H1 (cell line): ENCODE data around the gene CPSF7. TPM values are rescaled to one million over a fixed set of nuclear protein-coding genes. Genes with fewer than 3 reads are reported as not detected.

ENCODE experiments used
- CTCF ChIA-PET: fragments of 300-600 bp; sonication (Branson Sonifier 250); formaldehyde crosslinking; loops from one replicate; lab custom pipeline; 2021; ENCODE audit not compliant: partially characterized antibody; lab: Charles Lee
- POLR2A ChIA-PET: fragments of 300-600 bp; sonication (Branson Sonifier 250); formaldehyde crosslinking; loops from one replicate; lab custom pipeline; 2021; ENCODE audit warnings: inconsistent platforms; ENCODE audit not compliant: partially characterized antibody; lab: Charles Lee
- DNase-seq, 2 experiments: peaks; one replicate each; pipeline versions ENCODE4 v3.0.0 to v3.0.0-alpha.2; 2010 to 2022; ENCODE audit warnings: low spot score in 2 of 2, low read depth in 1 of 2, mixed read lengths in 1 of 2
- FAIRE-seq: peaks from 2 replicates; lab custom pipeline; 2011; peaks lifted over from hg19 to GRCh38; lab: Jason Lieb, UNC
- H2AFZ ChIP-seq: 2 replicates; pipeline ENCODE4 v1.8.1; 2012; ENCODE audit warnings: low read length, inconsistent platforms
- H2AK5ac ChIP-seq: 2 replicates; pipeline ENCODE4 v1.6.1; 2013; ENCODE audit warnings: low read depth, low read length
- H2BK120ac ChIP-seq: replicated peaks from 2 replicates; pipeline ENCODE3; 2013; ENCODE audit warnings: low read depth, low read length, inconsistent platforms
- H2BK12ac ChIP-seq: 2 replicates; pipeline ENCODE4 v1.6.1; 2013; ENCODE audit warnings: low read depth, low read length
- H2BK15ac ChIP-seq: 2 replicates; pipeline ENCODE4 v1.6.1; 2013; ENCODE audit warnings: low read length
- H2BK20ac ChIP-seq: 2 replicates; pipeline ENCODE4 v1.6.1; 2013; ENCODE audit warnings: low read length
- H2BK5ac ChIP-seq: 2 replicates; pipeline ENCODE4 v1.6.1; 2013; ENCODE audit warnings: low read depth, low read length
- H3K14ac ChIP-seq: 2 replicates; pipeline ENCODE4 v1.6.1; 2013; ENCODE audit warnings: inconsistent platforms; ENCODE audit not compliant: insufficient read length
- H3K18ac ChIP-seq: 2 replicates; pipeline ENCODE4 v1.6.1; 2013; ENCODE audit warnings: low read length; ENCODE audit errors: extremely low read depth
- H3K23ac ChIP-seq: 2 replicates; pipeline ENCODE4 v1.6.1; 2013; ENCODE audit warnings: inconsistent platforms; ENCODE audit not compliant: insufficient read length
- H3K23me2 ChIP-seq: 2 replicates; pipeline ENCODE4 v1.6.1; 2013; ENCODE audit warnings: low read depth, low read length
- H3K27ac ChIP-seq: 2 replicates; pipeline ENCODE4 v1.6.1; 2011; ENCODE audit warnings: low read depth, low read length, inconsistent platforms
- H3K27me3 ChIP-seq, 4 experiments: replicated peaks in 1 of 4; 1 replicate in 1 of 4; 2 replicates in 3 of 4; pipeline versions ENCODE4 v1.6.1 to v1.8.1; 2011 to 2013; ENCODE audit warnings: low read length in 3 of 4, mild to moderate bottlenecking in 3 of 4, inconsistent platforms in 2 of 4, mixed read lengths in 2 of 4, moderate library complexity in 1 of 4; ENCODE audit not compliant: control insufficient read depth in 3 of 4, insufficient read depth in 3 of 4; ENCODE audit errors: extremely low read depth in 1 of 4
- H3K36me3 ChIP-seq, 4 experiments: 2 replicates each; pipeline versions ENCODE4 v1.6.1 to v1.8.1; 2011 to 2013; ENCODE audit warnings: mild to moderate bottlenecking in 4 of 4, low read length in 3 of 4, moderate library complexity in 2 of 4, control low read depth in 1 of 4, inconsistent platforms in 1 of 4; ENCODE audit not compliant: insufficient read depth in 4 of 4, control insufficient read depth in 2 of 4
- H3K4ac ChIP-seq: replicated peaks from 2 replicates; pipeline ENCODE3; 2013; ENCODE audit warnings: low read length, low read depth, mixed read lengths, inconsistent platforms; ENCODE audit not compliant: insufficient read length
- H3K4me1 ChIP-seq, 4 experiments: replicated peaks in 1 of 4; 1 replicate in 1 of 4; 2 replicates in 3 of 4; pipeline versions ENCODE4 v1.6.1 to v1.8.1; 2011 to 2013; ENCODE audit warnings: low read length in 3 of 4, inconsistent platforms in 2 of 4, mixed read lengths in 1 of 4; ENCODE audit not compliant: insufficient read depth in 4 of 4, control insufficient read depth in 3 of 4
- H3K4me2 ChIP-seq, 2 experiments: 2 replicates each; pipeline versions ENCODE4 v1.6.1 to v1.8.1; 2011 to 2013; ENCODE audit warnings: low read depth in 2 of 2, low read length in 2 of 2, control low read depth in 1 of 2, inconsistent platforms in 1 of 2, mild to moderate bottlenecking in 1 of 2; ENCODE audit not compliant: insufficient read depth in 1 of 2
- H3K4me3 ChIP-seq, 4 experiments: fragments of 200-600, 300-600 bp in 1 of 4; sonication (generic), shearing (Covaris generic), sonication (Bioruptor Twin) in 1 of 4; 2 replicates each; pipeline versions ENCODE4 v1.5.1 to v1.8.1; 2011 to 2016; ENCODE audit warnings: low read length in 4 of 4, low read depth in 3 of 4, control low read depth in 2 of 4, inconsistent platforms in 2 of 4, mild to moderate bottlenecking in 2 of 4, mixed read lengths in 1 of 4, moderate library complexity in 1 of 4; ENCODE audit not compliant: insufficient read depth in 2 of 4; ENCODE audit errors: extremely low read depth in 1 of 4
- H3K56ac ChIP-seq: replicated peaks from 2 replicates; pipeline ENCODE3; 2013; ENCODE audit warnings: low read depth, mild to moderate bottlenecking, mixed read lengths, low read length, inconsistent platforms; ENCODE audit not compliant: insufficient read length
- H3K79me1 ChIP-seq: 2 replicates; pipeline ENCODE4 v1.6.1; 2013; ENCODE audit warnings: low read depth, low read length, control low read depth
- H3K79me2 ChIP-seq, 2 experiments: 2 replicates each; pipeline versions ENCODE4 v1.6.1 to v1.8.1; 2012 to 2013; ENCODE audit warnings: low read length in 2 of 2, mild to moderate bottlenecking in 2 of 2, inconsistent platforms in 1 of 2; ENCODE audit not compliant: insufficient read depth in 2 of 2, control insufficient read depth in 1 of 2
- H3K9ac ChIP-seq, 4 experiments: replicated peaks in 1 of 4; 1 replicate in 1 of 4; 2 replicates in 3 of 4; pipeline versions ENCODE4 v1.6.1 to v1.8.1; 2011 to 2013; ENCODE audit warnings: low read depth in 3 of 4, low read length in 3 of 4, control low read depth in 2 of 4, mild to moderate bottlenecking in 2 of 4, moderate library complexity in 2 of 4, inconsistent platforms in 1 of 4; ENCODE audit errors: extremely low read depth in 1 of 4
- H3K9me3 ChIP-seq, 2 experiments: 2 replicates each; pipeline versions ENCODE4 v1.6.1 to v1.8.1; 2012 to 2013; ENCODE audit warnings: mild to moderate bottlenecking in 2 of 2, moderate library complexity in 2 of 2, control low read depth in 1 of 2, inconsistent platforms in 1 of 2, low read depth in 1 of 2, low read length in 1 of 2, mixed read lengths in 1 of 2; ENCODE audit not compliant: insufficient read depth in 2 of 2
- H4K20me1 ChIP-seq, 2 experiments: replicated peaks in 1 of 2; 2 replicates each; pipeline versions ENCODE3 to v1.8.1; 2011 to 2013; ENCODE audit warnings: inconsistent platforms in 2 of 2, low read length in 2 of 2, mild to moderate bottlenecking in 1 of 2; ENCODE audit not compliant: insufficient read depth in 2 of 2, control insufficient read depth in 1 of 2
- H4K5ac ChIP-seq: 2 replicates; pipeline ENCODE4 v1.6.1; 2013; ENCODE audit warnings: low read length, low read depth, mixed read lengths, inconsistent platforms; ENCODE audit not compliant: insufficient read length
- H4K8ac ChIP-seq: 2 replicates; pipeline ENCODE4 v1.8.0; 2013; ENCODE audit warnings: mild to moderate bottlenecking, moderate library complexity, low read length, inconsistent platforms; ENCODE audit not compliant: insufficient read depth; ENCODE audit errors: extremely low read depth
- H4K91ac ChIP-seq: replicated peaks from 2 replicates; pipeline ENCODE3; 2013; ENCODE audit warnings: low read length, mixed read lengths, inconsistent platforms; ENCODE audit not compliant: insufficient read length
- ATF2 ChIP-seq: IDR thresholded peaks from 2 replicates; pipeline ENCODE4 v1.6.1; 2012; ENCODE audit warnings: low read length, inconsistent platforms
- CBX8 ChIP-seq: fragments of 300-800, 300-1000 bp; sonication (generic); IDR thresholded peaks from 2 replicates; pipeline ENCODE4 v1.7.1; 2016; ENCODE audit warnings: low read depth, low read length, borderline replicate concordance
- CHD2 ChIP-seq: IDR thresholded peaks from 2 replicates; pipeline ENCODE4 v1.6.1; 2012; ENCODE audit warnings: low read length, improper control_type of control experiment
- EP300 ChIP-seq, 2 experiments: IDR thresholded peaks; 1 replicate in 1 of 2; 2 replicates in 1 of 2; pipeline ENCODE4 v1.6.1; 2011 to 2012; ENCODE audit warnings: low read depth in 2 of 2, low read length in 2 of 2, mild to moderate bottlenecking in 2 of 2, borderline replicate concordance in 1 of 2, inconsistent platforms in 1 of 2, moderate library complexity in 1 of 2
- KDM1A ChIP-seq: fragments of 200-600, 300-600 bp; sonication (generic); IDR thresholded peaks from 2 replicates; pipeline ENCODE4 v1.7.1; 2016; ENCODE audit warnings: mild to moderate bottlenecking, low read length, borderline replicate concordance
- NANOG ChIP-seq: IDR thresholded peaks from 2 replicates; pipeline ENCODE4 v1.6.1; 2011; ENCODE audit warnings: low read length, low read depth, mild to moderate bottlenecking, inconsistent platforms; ENCODE audit not compliant: insufficient read depth, poor library complexity, severe bottlenecking
- POU5F1 ChIP-seq: IDR thresholded peaks from 2 replicates; pipeline ENCODE4 v1.6.1; 2011; ENCODE audit warnings: low read depth, mild to moderate bottlenecking, low read length, moderate library complexity
- RBBP5 ChIP-seq: IDR thresholded peaks from 2 replicates; pipeline ENCODE4 v1.7.1; 2012; ENCODE audit warnings: low read depth, mild to moderate bottlenecking, inconsistent platforms, low read length, moderate library complexity, borderline replicate concordance
- SP2 ChIP-seq: IDR thresholded peaks from 2 replicates; pipeline ENCODE4 v1.6.1; 2012; ENCODE audit warnings: mild to moderate bottlenecking, low read length, inconsistent platforms
- ZNF274 ChIP-seq: IDR thresholded peaks from 2 replicates; pipeline ENCODE4 v1.7.0; 2012; ENCODE audit warnings: low read length, borderline replicate concordance; ENCODE audit errors: extremely low read depth
- WGBS, 2 experiments: shearing (Covaris generic) in 1 of 2; methylation state at CpG; one replicate each; pipeline versions ENCODE4 v1.1.6 to v1.1.7; 2013 to 2015; ENCODE audit warnings: low lambda C conversion rate in 2 of 2, mixed read lengths in 2 of 2, inconsistent platforms in 1 of 2, low coverage in 1 of 2, missing lambda C conversion rate in 1 of 2; ENCODE audit not compliant: insufficient replicate concordance in 2 of 2, insufficient coverage in 1 of 2, insufficient read length in 1 of 2; ENCODE audit errors: extremely low coverage in 1 of 2, missing lambda C conversion rate in 1 of 2; 5-methylcytosine and 5-hydroxymethylcytosine counted together
- polyA plus RNA-seq, 7 experiments: library from polyadenylated mRNA; depleted of rRNA in 3 of 7; stranded (reverse) in 5 of 7; unstranded in 2 of 7; fragments of >200 nt in 5 of 7; fragments of 200-250 nt in 2 of 7; gene quantifications; 1 replicate in 5 of 7; 2 replicates in 1 of 7; 4 replicates in 1 of 7; pipeline versions ENCODE4 v1.2.1 to v1.2.3, GENCODE V29; 2011 to 2013; ENCODE audit warnings: missing spikeins in 2 of 7, mixed read lengths in 2 of 7
- total RNA-seq: library from RNA; stranded (reverse); fragmentation: NEBNext Ultra II Directional; extraction: Animal tissue kit (Norgen Biotek cat#: 25700); gene quantifications from 2 replicates; pipeline ENCODE4 v1.2.1, GENCODE V29; 2021

Gene CPSF7
- total and polyA plus RNA-seq, 2 of the 8 experiments (the other 6 are each of a cell fraction or from before 2014, with no cell fraction given): 95.9 to 122 TPM

GRCh38 chr11:61370349-61371005 is 59.3 kb downstream of the CPSF7 start:
- no peak overlapping the region for H4K5ac ChIP-seq
- CTCF ChIA-PET: interaction anchor here (0.5 to 22.8 kb wide), 5 partner anchors 12 to 88 kb away, joined by 3 to 255 read pairs (median 3); partner anchors contain the start of genes DDB1 and TKFC
- H3K79me2 ChIP-seq: no peaks in the 10 kb centered on the region
- no peak overlapping the region for H3K4ac ChIP-seq
- peaks cover 16 to 80% (median 40%) of the 10 kb centered on the region in 4 experiments; a peak in 7 of 8 replicates for H3K36me3 ChIP-seq
- H3K4me3 ChIP-seq: no peak overlapping the region
- 95% methylated on average over 8 of the region's 8 CpGs; no CpG with 5 or more reads in 1 of the 2 experiments for WGBS, 2 experiments
- DNase-seq (no peak), FAIRE-seq (no peak)
- no peaks in the 10 kb centered on the region for H3K23me2 ChIP-seq
- POLR2A ChIA-PET: interaction anchor here (1.0 to 39.7 kb wide), 8 partner anchors 0 to 75 kb away, joined by 3 to 1106 read pairs (median 6); partner anchors contain the start of genes CYB561A3, DDB1, TKFC and TMEM138
- no peak overlapping the region for H3K56ac ChIP-seq
- no peak overlapping the region for H2BK12ac ChIP-seq
- no peak overlapping the region for H3K23ac ChIP-seq
- no peak overlapping the region for H3K18ac ChIP-seq
- peaks cover 16 to 19% of the 10 kb centered on the region in 2 experiments for H3K9me3 ChIP-seq
- H2BK120ac ChIP-seq: no peak overlapping the region
- no peak overlapping the region for H4K8ac ChIP-seq
- no peaks in the 10 kb centered on the region for H3K4me1 ChIP-seq
- no peak overlapping the region for H2AFZ ChIP-seq
- no peak overlapping the region for H3K9ac ChIP-seq
- H2AK5ac ChIP-seq: no peak overlapping the region
- no peaks in the 10 kb centered on the region for H3K27me3 ChIP-seq
- H3K27ac ChIP-seq: no peak overlapping the region
- no peak overlapping the region for H2BK5ac ChIP-seq
- no peaks in the 10 kb centered on the region for H3K79me1 ChIP-seq
- H4K20me1 ChIP-seq: no peaks in the 10 kb centered on the region
- H3K14ac ChIP-seq: no peak overlapping the region
- no peak overlapping the region for H4K91ac ChIP-seq
- H3K4me2 ChIP-seq: no peak overlapping the region
- H2BK15ac ChIP-seq: no peak overlapping the region
- no peak overlapping the region for H2BK20ac ChIP-seq
- TF ChIP-seq CBX8: no peak
- TF ChIP-seq POU5F1: no peak
- TF ChIP-seq SP2: no peak
- TF ChIP-seq CHD2: no peak
- TF ChIP-seq EP300 (IDR thresholded peaks at IDR 0.05; ENCODE audit: borderline replicate concordance in 1 of 2, low read depth in 2 of 2, low read length in 2 of 2): no peak
- no peak for TF ChIP-seq RBBP5
- TF ChIP-seq ZNF274: no peak
- no peak for TF ChIP-seq ATF2
- no peak for TF ChIP-seq KDM1A
- TF ChIP-seq NANOG: no peak
